NCI-H2107 treated with DMSO at 0.1 percent for 48 hours (cell line): ENCODE measurements around the gene ADCY3.

Experiments used
- DNase-seq: peaks from one replicate; lab custom pipeline; 2025; ENCODE audit not compliant: unreplicated experiment; lab: John Stamatoyannopoulos, UW

The ADCY3 gene

GRCh38 chr2:24875901-24876300, 44.1 kb downstream of the ADCY3 start:
- DNase-seq, result no peak

- no peak for DNase-seq
Measured at GRCh38 chr2:24875272-24875671, 44.8 kb downstream of the ADCY3 start.

GRCh38 chr2:24874035-24874434, 46.0 kb downstream of the ADCY3 start:
- no peak for DNase-seq

GRCh38 chr2:24873619-24874018, 46.4 kb downstream of the ADCY3 start:
- DNase-seq, result no peak

- DNase-seq, result no peak
Measured at GRCh38 chr2:24872344-24873115, 47.5 kb downstream of the ADCY3 start.

GRCh38 chr2:24871852-24872333, 48.1 kb downstream of the ADCY3 start:
- DNase-seq, result no peak

GRCh38 chr2:24870891-24871705, 48.9 kb downstream of the ADCY3 start:
- DNase-seq, result no peak

GRCh38 chr2:24870440-24870839, 49.6 kb downstream of the ADCY3 start:
- no peak for DNase-seq

- DNase-seq, result no peak
Measured at GRCh38 chr2:24866946-24867345, 53.1 kb downstream of the ADCY3 start.

GRCh38 chr2:24863641-24864040, 56.4 kb downstream of the ADCY3 start:
- no peak for DNase-seq

- DNase-seq, result no peak
Measured at GRCh38 chr2:24861500-24861899, 58.5 kb downstream of the ADCY3 start.

- DNase-seq, result no peak
Measured at GRCh38 chr2:24860631-24861030, 59.4 kb downstream of the ADCY3 start.

- DNase-seq, result peak; percentile 68
Measured at GRCh38 chr2:24859968-24860600, 60.0 kb downstream of the ADCY3 start.

- DNase-seq, result no peak
Measured at GRCh38 chr2:24858996-24859395, 61.0 kb downstream of the ADCY3 start.

- no peak for DNase-seq
Measured at GRCh38 chr2:24857746-24858145, 62.3 kb downstream of the ADCY3 start.

- no peak for DNase-seq
Measured at GRCh38 chr2:24856791-24857211, 63.2 kb downstream of the ADCY3 start.

- DNase-seq, result no peak
Measured at GRCh38 chr2:24855726-24856125, 64.3 kb downstream of the ADCY3 start.

GRCh38 chr2:24855022-24855622, 64.9 kb downstream of the ADCY3 start:
- DNase-seq, result no peak

- no peak for DNase-seq
Measured at GRCh38 chr2:24853996-24854395, 66.0 kb downstream of the ADCY3 start.

GRCh38 chr2:24853046-24853445, 67.0 kb downstream of the ADCY3 start:
- DNase-seq, result no peak

- DNase-seq, result no peak
Measured at GRCh38 chr2:24852431-24853020, 67.5 kb downstream of the ADCY3 start.
